Activated CD4-positive, alpha-beta T cell treated with anti-CD3 and anti-CD28 coated beads, Interleukin-2, amount 50 U/mL, for 48 hours (primary cell): ENCODE data around the gene LZTFL1.

ENCODE experiments used
- DNase-seq, 2 experiments: peaks; one replicate each; pipeline ENCODE4 v3.0.0-alpha.2; 2020

LZTFL1 gene

GRCh38 chr3:45807133-45807532, 34.8 kb downstream of the LZTFL1 start:
- no peak for DNase-seq

- DNase-seq: no peak
Measured at GRCh38 chr3:45806072-45806471, 35.8 kb downstream of the LZTFL1 start.

DNA sequence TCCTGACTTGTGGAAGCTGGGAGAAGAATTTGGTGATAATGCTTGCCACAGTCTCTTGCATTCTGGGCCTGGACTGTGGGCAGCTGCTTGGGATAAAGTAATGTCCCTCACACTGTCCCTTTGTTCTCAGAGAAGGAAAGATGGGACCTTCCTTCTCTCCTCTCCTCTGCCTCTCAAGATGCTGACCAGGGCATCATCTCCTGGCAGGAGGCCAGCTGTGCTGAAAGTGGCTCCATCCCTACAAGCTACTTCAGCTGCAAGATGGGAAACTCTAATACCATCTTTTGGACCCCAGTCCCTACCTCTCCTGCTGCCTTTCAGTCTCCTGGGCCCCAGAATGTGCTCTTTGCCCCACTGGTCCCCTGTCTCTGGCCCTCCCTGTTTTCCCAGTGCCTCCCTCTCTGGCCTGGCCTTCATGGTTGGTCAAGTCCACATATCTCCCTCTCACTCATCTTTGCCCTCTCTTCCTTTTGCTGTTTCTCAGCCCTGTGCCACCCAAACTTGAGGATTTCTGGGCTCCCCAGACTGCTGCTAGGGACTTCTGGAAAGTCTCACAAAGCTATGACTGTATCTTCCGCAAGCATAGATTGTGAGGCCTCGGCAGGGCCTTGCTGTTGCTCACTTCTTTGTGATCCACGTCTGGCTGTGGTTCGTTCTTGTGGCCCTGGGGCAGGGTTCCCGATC, 38.5 kb downstream of the LZTFL1 start:
- DNase-seq: no peak

DNA sequence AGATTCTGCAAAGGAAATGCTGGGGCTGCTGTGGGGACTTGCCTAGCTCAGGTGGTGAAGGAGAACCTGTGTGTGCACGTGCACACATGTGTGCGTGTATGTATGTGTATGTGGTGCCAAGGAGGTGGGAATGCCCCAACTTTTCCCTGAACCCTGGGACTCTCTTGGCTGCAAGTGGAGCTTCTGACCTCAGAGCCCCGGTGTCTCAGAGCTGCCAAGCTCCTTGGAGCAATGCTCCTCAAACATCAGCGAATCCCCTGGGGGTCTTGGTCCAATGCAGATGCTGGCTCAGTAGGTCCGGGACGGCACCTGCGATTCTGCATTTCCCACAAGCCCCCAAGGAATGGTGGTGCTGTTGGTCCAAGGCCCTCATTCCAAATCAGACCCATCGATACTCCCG, 39.8 kb downstream of the LZTFL1 start:
- DNase-seq: no peak

DNA sequence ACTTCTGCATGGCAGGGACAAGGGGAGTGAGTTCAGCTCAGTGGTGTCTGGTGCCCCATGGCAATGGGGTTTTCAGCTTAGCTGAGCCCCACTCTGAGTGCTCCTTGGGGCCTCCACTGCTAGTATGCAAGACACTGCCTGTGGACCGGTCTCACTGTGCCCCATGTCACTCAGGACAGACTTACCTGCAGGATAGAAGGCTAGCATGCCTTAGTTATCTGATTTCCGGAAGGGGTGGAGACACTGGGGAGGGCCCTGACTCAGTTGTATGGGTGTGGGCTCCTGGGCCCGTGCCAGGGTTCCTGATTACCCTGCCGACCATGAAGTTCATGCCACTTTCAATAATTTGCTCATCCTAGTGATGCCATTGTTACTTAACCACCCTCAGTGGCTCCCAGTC, 41.3 kb downstream of the LZTFL1 start:
- DNase-seq: no peak

- no peak for DNase-seq
Measured at GRCh38 chr3:45799586-45799985, 42.3 kb downstream of the LZTFL1 start.

DNA sequence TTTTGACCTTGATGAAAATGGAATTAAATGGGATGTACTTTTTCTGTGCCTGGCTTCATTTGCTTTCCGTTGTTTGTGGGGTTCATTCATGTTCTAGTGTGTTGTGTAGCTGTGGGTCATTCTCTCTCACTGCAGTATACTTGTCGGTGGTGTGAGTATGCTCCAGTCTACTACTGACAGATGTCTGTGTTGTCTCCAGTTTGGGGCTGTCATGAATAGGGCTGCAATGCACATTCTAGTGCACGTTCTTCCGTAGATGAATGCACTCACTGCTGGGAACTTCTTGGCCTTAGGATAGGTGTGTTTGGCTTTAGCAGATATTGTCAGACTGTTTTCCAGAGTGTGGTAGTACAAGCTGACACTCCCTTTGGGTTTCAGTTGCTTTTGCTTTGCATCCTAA, 43.9 kb downstream of the LZTFL1 start:
- DNase-seq: no peak

- no peak for DNase-seq
Measured at GRCh38 chr3:45796902-45797637, 44.8 kb downstream of the LZTFL1 start.

DNA sequence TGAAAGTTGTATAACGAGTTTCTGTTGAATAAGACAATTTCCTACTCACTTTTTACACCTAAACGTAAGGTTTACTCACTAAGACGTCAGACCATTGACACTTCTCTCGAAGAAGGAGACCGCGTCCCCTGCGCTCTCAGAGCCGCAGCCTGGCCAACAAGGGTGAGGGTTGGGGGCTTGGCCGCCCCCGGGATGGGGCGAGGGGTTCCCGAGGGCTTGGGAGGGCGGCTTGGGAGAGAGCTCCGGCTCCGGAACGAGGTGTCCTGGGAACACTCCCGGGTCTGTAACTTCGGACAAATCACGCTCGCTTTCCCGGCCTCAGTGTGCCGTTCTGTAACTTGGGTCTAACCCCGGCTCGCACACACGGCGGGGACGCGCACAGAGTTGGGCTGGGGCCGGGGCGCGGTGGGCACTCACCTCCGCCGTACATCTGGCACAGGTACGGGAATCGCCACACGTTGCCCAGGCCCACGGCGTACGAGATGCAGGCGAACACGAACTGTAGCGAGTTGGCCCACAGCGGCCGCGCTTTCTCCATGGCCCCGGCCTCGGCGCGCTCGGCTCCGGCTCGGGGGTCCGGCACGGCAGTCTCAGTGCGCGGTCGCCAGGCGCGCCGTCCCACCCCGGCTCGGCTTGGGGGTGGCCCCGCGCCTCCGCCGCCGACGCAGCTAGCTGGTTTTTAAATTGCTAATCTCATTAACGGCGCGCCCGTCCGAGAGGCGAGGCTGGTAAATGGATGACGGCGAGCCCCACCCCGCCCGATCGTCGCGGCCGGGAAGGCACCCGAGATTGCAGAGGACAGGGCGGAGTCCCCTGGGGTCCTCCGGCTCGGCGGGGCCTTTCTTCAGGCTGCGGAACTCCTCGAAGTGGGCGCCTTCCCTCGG, 45.8 kb downstream of the LZTFL1 start, which contains the start of gene SLC6A20:
SLC6A20 (minus strand) TSS at position 655 of the 884 bp plus-strand sequence; CDS start at position 538, 117 bp downstream.
- DNase-seq: peak in 1 of 2 experiments; percentile 18

- no peak for DNase-seq
Measured at GRCh38 chr3:45795509-45795881, 46.4 kb downstream of the LZTFL1 start.

GRCh38 chr3:45794660-45795059, 47.3 kb downstream of the LZTFL1 start:
- no peak for DNase-seq

- DNase-seq: no peak
Measured at GRCh38 chr3:45794177-45794560, 47.8 kb downstream of the LZTFL1 start.

- DNase-seq: no peak
Measured at GRCh38 chr3:45793482-45794176, 48.3 kb downstream of the LZTFL1 start.

GRCh38 chr3:45792516-45793172, 49.3 kb downstream of the LZTFL1 start:
- no peak for DNase-seq

DNA sequence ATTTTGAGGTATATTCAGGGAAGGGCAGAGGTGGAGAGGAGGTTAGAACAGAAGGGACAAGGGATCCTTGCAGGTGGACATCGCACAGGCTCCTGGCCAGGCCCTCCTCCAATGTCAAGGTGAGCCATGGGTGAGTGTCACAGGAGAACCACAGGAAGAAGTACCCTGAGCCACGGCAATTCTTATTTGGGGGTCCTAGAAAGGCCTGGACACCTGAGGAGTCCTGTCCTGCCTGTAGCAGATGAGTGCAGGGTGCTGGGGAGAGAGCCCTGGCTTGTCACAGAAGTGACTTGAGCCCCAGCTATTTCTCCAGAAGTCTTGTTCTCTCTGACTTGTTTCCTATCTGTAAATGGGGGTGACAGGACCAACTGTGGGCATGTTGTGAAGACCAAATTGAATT, 49.9 kb downstream of the LZTFL1 start:
- no peak for DNase-seq

- DNase-seq: no peak
Measured at GRCh38 chr3:45790596-45790995, 51.3 kb downstream of the LZTFL1 start.

- DNase-seq: no peak
Measured at GRCh38 chr3:45789235-45789812, 52.6 kb downstream of the LZTFL1 start.

- DNase-seq: no peak
Measured at GRCh38 chr3:45787551-45787950, 54.4 kb downstream of the LZTFL1 start.

DNA sequence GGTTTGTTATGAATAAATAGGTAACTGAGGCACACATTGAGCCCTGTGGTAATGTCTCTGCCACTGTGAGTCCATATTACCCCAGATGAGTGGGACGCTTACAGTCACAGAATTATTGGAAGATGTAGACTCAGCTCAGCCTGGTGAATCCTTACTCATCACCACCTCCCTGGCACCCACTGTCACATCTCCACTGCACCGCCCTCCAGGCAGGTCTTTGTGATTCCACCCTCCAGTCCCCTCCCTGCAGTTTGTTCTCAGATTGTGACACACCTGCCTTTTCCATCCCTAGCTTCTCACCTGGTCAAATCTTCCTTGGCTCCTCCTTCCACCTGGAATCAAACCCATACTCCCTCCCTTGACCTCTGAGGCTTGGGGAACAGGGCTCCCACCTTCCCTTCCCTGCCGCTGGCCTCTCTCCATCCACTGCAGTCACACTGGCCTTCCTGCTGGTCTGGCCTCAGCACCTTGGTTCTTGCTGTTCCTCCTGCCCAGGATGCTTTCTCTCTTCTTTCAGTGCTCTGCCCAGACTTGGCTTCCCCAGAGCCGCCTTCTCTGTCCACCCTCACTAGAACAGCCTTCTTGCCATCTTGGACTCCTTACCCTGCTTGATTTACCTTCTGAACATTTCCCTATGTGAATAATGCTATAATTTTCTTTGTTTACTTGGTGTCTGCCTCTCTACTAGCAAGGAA, 55.0 kb downstream of the LZTFL1 start:
- DNase-seq: no peak

DNA sequence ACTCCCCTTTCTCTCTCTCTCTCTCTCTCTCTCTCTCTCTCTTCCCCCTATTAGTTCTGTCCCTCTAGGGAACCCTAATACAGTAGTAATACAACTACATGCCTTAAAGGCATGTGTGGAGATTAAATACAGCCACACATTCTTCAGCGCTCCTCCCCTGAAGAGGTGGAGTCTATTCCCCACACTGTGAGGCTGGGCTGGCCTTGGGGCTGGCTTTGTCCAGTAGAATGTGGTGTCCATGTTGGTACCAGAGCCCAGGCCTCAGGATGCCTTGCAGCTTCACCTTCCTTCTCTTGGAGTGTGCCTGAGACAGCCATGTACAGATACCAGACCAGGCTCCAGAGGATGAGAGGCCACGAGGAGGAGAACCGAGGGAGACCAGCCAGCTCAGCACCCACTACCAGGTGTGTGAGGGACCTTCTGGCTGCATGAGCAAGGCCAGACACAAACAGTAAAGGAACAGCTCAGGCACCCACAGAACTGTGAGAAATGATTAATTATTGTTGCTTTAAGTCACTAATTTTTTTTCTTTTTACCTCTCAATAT, 56.2 kb downstream of the LZTFL1 start:
- DNase-seq: no peak

DNA sequence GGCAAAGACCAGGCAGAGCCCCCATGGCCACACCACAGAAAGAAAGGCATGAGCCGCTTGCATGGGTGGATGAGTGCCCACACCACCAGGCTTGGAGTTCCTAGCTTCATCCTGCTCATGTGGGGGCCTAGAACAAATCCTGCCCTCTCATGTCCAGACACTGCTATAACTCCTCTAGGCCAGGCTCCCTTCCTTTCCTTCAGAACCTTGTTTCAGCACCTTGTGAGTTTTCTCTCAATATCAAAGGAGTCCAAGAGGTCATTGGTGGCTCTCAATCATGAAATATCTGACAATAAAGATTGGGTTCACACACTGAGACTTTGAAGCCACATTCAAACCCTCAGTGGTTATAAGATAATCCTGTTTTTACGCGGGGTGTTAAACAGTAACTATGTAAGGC, 58.3 kb downstream of the LZTFL1 start:
- no peak for DNase-seq
